ENCODE measurements around the gene MTMR10.

- TF ChIP-seq POLR2A (IDR thresholded peaks at IDR 0.05) (no peak), CTCF (IDR thresholded peaks at IDR 0.05) (no peak)
Observed at GRCh38 chr15:30992249-30992864, 929 bp upstream of the MTMR10 start.
